Gastrocnemius medialis (tissue), 4 donors: ENCODE measurements around the gene MND1. TPM values are rescaled to one million over a fixed set of nuclear protein-coding genes. Genes with fewer than 3 reads are reported as not detected.

Experiments used
- ATAC-seq, 2 donors: fragments of 150-250 bp; one replicate each; pipeline ENCODE4 v1.9.1; 2016
- DNase-seq, 2 donors: peaks; one replicate each; pipeline ENCODE4 v3.0.0-alpha.2; 2019
- H3K27ac ChIP-seq, 4 donors: fragments of 200-600 bp; sonication (generic); 1 replicate in 1 of 4; 2 replicates in 3 of 4; pipeline ENCODE4 v1.5.1; 2016 to 2018; ENCODE audit warnings: mild to moderate bottlenecking in 2 of 4, moderate library complexity in 1 of 4
- H3K27me3 ChIP-seq, 3 donors: fragments of 200-600 bp; sonication (generic) in 2 of 3; 1 replicate in 1 of 3; 2 replicates in 2 of 3; pipeline versions ENCODE4 v1.5.1 to v1.6.0; 2016 to 2019; ENCODE audit warnings: mild to moderate bottlenecking in 1 of 3, moderate library complexity in 1 of 3
- H3K36me3 ChIP-seq, 2 donors: fragments of 200-600 bp; sonication (generic) in 1 of 2; one replicate each; pipeline ENCODE4 v1.5.1; 2017 to 2018
- H3K4me1 ChIP-seq, 2 donors: fragments of 200-600 bp; sonication (generic) in 1 of 2; one replicate each; pipeline ENCODE4 v1.5.1; 2016 to 2017; ENCODE audit warnings: mild to moderate bottlenecking in 2 of 2
- H3K4me3 ChIP-seq, 4 donors: fragments of 200-600 bp; sonication (generic) in 3 of 4; 1 replicate in 1 of 4; 2 replicates in 3 of 4; pipeline ENCODE4 v1.5.1; 2016 to 2019; ENCODE audit warnings: mild to moderate bottlenecking in 2 of 4
- H3K9me3 ChIP-seq, 3 donors: fragments of 200-600 bp; sonication (generic) in 2 of 3; 1 replicate in 1 of 3; 2 replicates in 2 of 3; pipeline ENCODE4 v1.5.1; 2016 to 2019
- POLR2A ChIP-seq, 2 donors: fragments of 450-650 bp; IDR thresholded peaks; one replicate each; pipeline ENCODE4 v1.6.1; 2017; ENCODE audit warnings: antibody characterized with exemption in 2 of 2, mild to moderate bottlenecking in 2 of 2, moderate library complexity in 2 of 2
- in situ Hi-C, 4 donors: fragments of 200-750 bp; cut with MboI; loops; one replicate each; pipeline versions ENCODE4 v1.15.0 to v1.8.0; 2017; ENCODE audit warnings: low sequenced_read_pairs in 4 of 4
- intact Hi-C: fragments of 100-400 bp; cut with DNase I; formaldehyde crosslinking; loops from one replicate; pipeline ENCODE4 v1.15.1; 2023; ENCODE audit warnings: low total_unique reads
- total RNA-seq, 4 donors: library from RNA; depleted of rRNA; stranded (reverse); fragments of >200 nt; gene quantifications; one replicate each; pipeline versions ENCODE4 v1.1.0 to v1.2.3, GENCODE V29; 2016
- TF ChIP-seq, protein P1 (sequence below), 5 experiments: fragments of 450-650 bp in 3 of 5; fragments of 200-600 bp in 2 of 5; sonication (generic) in 2 of 5; IDR thresholded peaks in 4 of 5; conservative IDR thresholded peaks in 1 of 5; 1 replicate in 4 of 5; 2 replicates in 1 of 5; pipeline ENCODE4 v1.5.1; 2016 to 2019; ENCODE audit warnings: antibody characterized with exemption in 5 of 5, mild to moderate bottlenecking in 3 of 5, moderate library complexity in 3 of 5

MND1 gene
- total RNA-seq, 4 donors from 2014 or later = 1.6 TPM; not detected in 3

DNA sequence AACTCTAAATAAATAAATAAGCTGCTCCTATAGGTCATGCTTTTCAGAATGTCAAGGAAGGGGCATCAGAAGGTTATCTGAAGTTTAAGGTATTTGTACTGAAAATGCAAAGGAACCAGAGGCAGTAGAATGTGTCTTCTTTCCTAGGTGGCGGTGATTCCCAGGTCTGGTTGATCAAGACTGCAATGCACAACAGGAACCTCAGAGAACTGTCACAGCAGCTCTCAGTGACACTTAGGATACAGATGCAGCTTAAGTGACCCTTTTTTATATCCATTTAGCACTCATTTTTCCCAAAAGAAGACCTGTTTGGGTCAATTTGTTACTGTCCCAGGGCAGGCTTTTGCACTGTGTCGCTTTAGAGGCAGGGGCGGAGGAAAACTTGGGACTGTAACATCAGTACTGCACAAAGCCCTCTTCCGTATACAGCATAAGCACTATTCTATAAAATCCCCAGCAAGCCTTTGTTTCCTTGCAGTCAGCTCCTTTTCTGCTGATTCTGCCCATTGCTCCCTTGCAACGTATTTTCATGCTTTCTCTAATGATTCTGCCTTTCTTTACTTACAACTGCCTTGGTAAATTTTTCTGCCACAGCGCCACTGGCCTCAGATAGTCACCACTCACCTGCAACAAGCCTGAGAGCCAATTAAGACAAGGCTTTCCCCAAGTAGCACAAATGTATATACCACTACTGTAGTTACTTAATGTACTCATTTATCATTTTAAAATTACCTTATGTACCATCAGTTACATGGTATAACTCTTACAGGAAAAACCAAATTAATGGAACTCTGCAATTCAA, 1.5 kb upstream of the MND1 start:
- no peaks in the 10 kb centered on the region for H3K27me3 ChIP-seq
- intact Hi-C loops (loop anchor here (5.0 to 10.0 kb wide), 2 partner anchors 92 to 304 kb away; no protein-coding TSS in a partner anchor), in situ Hi-C loops (loop anchor here in 1 of 4 donors (10.0 kb wide), 1 partner anchor 232 kb away; no protein-coding TSS in a partner anchor)
- no peak overlapping the region for H3K27ac ChIP-seq
- ATAC-seq (no peak), DNase-seq (no peak)
- no peaks in the 10 kb centered on the region for H3K9me3 ChIP-seq
- peaks cover 0 to 4% of the 10 kb centered on the region in 2 donors for H3K4me1 ChIP-seq
- H3K4me3 ChIP-seq = no peak overlapping the region
- TF ChIP-seq, protein P1, sequence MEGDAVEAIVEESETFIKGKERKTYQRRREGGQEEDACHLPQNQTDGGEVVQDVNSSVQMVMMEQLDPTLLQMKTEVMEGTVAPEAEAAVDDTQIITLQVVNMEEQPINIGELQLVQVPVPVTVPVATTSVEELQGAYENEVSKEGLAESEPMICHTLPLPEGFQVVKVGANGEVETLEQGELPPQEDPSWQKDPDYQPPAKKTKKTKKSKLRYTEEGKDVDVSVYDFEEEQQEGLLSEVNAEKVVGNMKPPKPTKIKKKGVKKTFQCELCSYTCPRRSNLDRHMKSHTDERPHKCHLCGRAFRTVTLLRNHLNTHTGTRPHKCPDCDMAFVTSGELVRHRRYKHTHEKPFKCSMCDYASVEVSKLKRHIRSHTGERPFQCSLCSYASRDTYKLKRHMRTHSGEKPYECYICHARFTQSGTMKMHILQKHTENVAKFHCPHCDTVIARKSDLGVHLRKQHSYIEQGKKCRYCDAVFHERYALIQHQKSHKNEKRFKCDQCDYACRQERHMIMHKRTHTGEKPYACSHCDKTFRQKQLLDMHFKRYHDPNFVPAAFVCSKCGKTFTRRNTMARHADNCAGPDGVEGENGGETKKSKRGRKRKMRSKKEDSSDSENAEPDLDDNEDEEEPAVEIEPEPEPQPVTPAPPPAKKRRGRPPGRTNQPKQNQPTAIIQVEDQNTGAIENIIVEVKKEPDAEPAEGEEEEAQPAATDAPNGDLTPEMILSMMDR (IDR thresholded peaks at IDR 0.05 in 4 of 5, conservative IDR thresholded peaks at IDR 0.05 in 1 of 5) = no peak
- no peak for TF ChIP-seq POLR2A (IDR thresholded peaks at IDR 0.05)
- no peaks in the 10 kb centered on the region for H3K36me3 ChIP-seq

DNA sequence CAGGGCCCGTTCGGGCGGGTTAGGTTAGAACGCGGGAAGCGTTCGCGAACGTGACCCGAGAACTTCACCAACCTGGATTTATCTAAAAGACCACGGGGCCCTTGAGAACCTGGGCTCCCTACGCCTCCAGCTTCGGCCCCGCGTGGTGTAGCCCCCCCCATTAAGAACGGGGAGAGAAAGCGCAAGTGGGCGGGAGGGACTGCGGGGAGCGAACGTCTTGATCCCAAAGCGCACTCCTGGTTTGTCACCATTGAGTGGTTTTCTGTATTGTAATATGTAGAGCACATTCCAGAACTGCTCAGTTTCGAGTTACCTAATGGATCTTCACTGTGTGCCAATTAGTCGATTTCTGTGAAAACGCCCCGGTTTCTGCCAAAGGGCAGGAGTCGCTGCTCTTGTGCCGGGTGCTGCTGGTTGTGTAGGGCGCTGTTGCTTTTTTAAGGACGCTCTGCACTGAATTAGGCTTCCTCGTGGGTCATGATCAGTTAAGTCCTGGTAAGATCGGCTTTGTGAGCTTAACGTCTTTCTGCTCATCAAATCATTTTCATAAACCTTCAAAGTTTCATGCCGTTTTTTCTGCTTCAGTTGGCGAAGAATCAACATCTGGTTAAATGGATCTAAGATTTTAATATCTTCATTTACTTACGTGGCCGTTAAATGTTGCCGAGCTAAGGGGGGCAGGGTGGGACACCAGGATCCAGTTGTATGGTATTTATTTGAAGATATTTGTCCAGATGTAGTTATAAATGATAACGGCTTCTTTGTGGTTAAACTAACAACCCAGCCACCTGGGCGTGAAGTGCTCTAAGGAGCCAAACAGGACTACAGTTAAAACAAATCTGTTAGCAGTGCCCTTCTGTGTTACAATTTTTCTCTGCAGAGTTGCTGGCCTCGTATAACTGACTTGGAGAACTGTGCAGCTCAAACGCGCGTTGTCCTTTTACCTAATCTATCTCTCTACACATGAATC, 809 bp downstream of the MND1 start:
- H3K4me3 ChIP-seq = peak overlapping the region; percentile 70 to 97 (median 76)
- TF ChIP-seq POLR2A (IDR thresholded peaks at IDR 0.05) = no peak
- TF ChIP-seq, protein P1 (IDR thresholded peaks at IDR 0.05 in 4 of 5, conservative IDR thresholded peaks at IDR 0.05 in 1 of 5) = no peak
- no peaks in the 10 kb centered on the region for H3K36me3 ChIP-seq
- H3K4me1 ChIP-seq = peaks cover 0 to 4% of the 10 kb centered on the region in 2 donors
- H3K27ac ChIP-seq = peak overlapping the region in 1 of 4 donors; percentile 16
- in situ Hi-C loops = loop anchor here (5.0 to 10.0 kb wide), 3 partner anchors 227 to 237 kb away; no protein-coding TSS in a partner anchor
- no peaks in the 10 kb centered on the region for H3K27me3 ChIP-seq
- no peaks in the 10 kb centered on the region for H3K9me3 ChIP-seq
- peak in 1 of 2 donors; percentile 19 for DNase-seq
- ATAC-seq = peak; percentile 57 to 60
- intact Hi-C loops = loop anchor here (10.0 kb wide), 1 partner anchor 90 kb away; no protein-coding TSS in a partner anchor

DNA sequence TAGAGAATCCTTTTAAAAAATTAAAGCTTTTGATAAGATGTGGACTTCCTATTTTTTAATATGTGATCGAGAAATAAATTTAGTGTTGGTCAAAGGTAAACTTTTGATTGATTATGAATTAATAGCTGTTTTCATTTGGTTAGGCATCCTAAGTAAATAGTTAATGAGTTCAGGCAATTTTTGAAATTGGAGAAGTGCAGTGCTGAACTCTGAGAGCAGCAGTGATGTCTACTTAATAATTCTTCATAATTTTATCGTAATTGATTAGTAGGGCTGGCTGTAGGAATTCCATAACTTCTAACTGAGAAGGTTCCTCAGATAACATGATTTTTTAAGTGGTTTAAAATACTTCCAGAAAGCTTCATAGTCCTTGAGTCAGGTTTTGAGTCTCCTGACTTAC, 1.5 kb downstream of the MND1 start:
- in situ Hi-C loops (loop anchor here (5.0 to 10.0 kb wide), 3 partner anchors 226 to 236 kb away; no protein-coding TSS in a partner anchor), intact Hi-C loops (loop anchor here (10.0 kb wide), 1 partner anchor 89 kb away; no protein-coding TSS in a partner anchor)
- H3K4me1 ChIP-seq = peaks cover 0 to 4% of the 10 kb centered on the region in 2 donors
- H3K27me3 ChIP-seq = no peaks in the 10 kb centered on the region
- no peak for TF ChIP-seq POLR2A (IDR thresholded peaks at IDR 0.05)
- TF ChIP-seq, protein P1 (IDR thresholded peaks at IDR 0.05 in 4 of 5, conservative IDR thresholded peaks at IDR 0.05 in 1 of 5) = no peak
- ATAC-seq (no peak), DNase-seq (no peak)
- no peaks in the 10 kb centered on the region for H3K9me3 ChIP-seq
- H3K36me3 ChIP-seq = no peaks in the 10 kb centered on the region
- no peak overlapping the region for H3K4me3 ChIP-seq
- H3K27ac ChIP-seq = no peak overlapping the region

DNA sequence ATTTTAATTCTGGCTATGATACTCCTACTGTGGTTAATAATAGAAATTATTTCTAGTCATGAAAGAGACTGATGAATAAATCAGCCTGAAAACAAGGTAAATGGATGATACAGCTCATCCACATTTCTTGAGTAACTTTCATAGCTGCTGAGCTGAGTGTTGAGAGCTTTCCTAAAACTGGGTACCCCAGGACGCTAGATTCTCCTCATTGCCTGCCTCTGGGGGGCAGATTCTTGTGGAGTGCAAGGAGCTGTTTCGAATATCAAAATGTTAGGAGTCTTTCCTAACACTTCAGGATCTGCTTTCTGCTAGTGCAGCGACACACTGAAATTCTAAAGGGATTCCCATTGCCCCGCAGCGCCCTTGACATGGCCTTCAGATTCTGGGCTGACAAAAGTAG, 2.1 kb downstream of the MND1 start:
- no peak overlapping the region for H3K27ac ChIP-seq
- no peaks in the 10 kb centered on the region for H3K9me3 ChIP-seq
- TF ChIP-seq, protein P1 (IDR thresholded peaks at IDR 0.05 in 4 of 5, conservative IDR thresholded peaks at IDR 0.05 in 1 of 5) = no peak
- no peak for TF ChIP-seq POLR2A (IDR thresholded peaks at IDR 0.05)
- peaks cover 0 to 4% of the 10 kb centered on the region in 2 donors for H3K4me1 ChIP-seq
- in situ Hi-C loops = loop anchor here (5.0 to 10.0 kb wide), 3 partner anchors 226 to 236 kb away; no protein-coding TSS in a partner anchor
- no peaks in the 10 kb centered on the region for H3K27me3 ChIP-seq
- intact Hi-C loops = loop anchor here (10.0 kb wide), 1 partner anchor 88 kb away; no protein-coding TSS in a partner anchor
- DNase-seq (no peak), ATAC-seq (no peak)
- no peaks in the 10 kb centered on the region for H3K36me3 ChIP-seq
- no peak overlapping the region for H3K4me3 ChIP-seq
